ENCODE measurements around the gene RIBC1.
"Not testable (repeated sequence)": the region's sequence is repeated elsewhere in the genome, so short reads cannot be mapped to it uniquely, and the experiment has no call there.

Gene RIBC1

DNA sequence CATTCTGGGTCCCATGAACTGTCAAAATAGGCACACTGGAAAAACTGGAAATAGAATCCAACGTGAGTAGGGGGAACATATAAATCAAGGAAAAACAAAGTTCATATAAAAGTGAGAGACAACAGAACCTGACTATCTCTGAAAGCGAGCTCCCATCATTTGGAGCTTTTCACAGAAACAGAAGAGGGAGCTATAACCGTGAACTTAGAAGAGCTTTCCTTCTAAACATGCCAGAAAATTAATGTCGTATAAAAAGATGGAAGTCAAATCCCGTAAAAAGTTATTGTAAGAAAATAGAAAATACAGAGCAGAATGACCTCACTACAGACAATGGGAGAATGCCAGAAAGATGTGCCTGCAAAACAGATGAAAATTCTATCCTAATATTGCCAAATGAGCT lies 35.4 kb downstream of the RIBC1 start:
- Histone ChIP-seq H3K9me3 (ENCODE audit: insufficient read depth, low read depth, low read length) (no peaks in the 10 kb centered on the region), H3K27me3 (ENCODE audit: insufficient read depth, low read length) (no peaks in the 10 kb centered on the region), H3K4me1 (ENCODE audit: insufficient read depth, low read length) (no peaks in the 10 kb centered on the region), H3K9ac (ENCODE audit: low read depth, low read length) (no peak overlapping the region), H3K27ac (ENCODE audit: low read length) (no peak overlapping the region), H3K36me3 (ENCODE audit: insufficient read depth, low read depth, low read length) (no peaks in the 10 kb centered on the region), H3K4me3 (ENCODE audit: low read length) (no peak overlapping the region)

DNA sequence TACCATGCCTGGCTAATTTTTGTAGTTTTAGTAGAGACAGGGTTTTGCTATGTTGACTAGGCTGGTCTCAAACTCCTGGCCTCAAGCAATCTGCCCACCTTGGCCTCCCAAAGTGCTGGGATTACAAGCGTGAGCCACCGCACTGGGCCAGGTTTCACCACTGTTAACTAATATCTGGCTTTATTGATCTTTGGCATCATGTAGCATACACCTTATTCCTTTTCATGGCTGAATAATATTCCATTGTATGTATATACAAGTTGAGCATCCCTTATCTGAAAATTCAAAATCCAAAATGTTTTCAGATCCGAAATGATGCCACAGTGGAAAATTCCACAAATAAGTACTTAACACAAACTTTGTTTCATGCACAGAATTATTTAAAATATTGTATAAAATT lies 46.0 kb downstream of the RIBC1 start:
- not testable (repeated sequence) for H3K4me1 ChIP-seq (ENCODE audit: insufficient read depth, low read length)

DNA sequence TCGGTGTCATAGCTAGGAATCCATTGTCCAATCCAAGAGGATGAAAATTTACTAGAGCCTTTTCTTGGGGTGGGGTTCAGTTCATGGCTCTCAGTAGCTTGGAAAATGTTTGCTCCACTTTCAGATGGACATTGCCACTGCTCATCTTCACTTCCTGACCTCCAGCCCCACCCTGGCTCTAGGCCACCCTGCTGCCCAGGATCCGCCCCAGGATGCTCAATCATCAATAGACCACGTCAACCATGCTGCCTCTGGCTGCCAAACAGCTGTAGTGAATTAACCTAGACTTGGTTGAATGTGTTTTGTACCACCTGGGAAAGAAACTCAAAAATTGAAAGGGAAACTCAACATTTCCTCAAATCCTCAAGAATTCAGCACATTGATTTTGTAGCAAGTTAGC lies 48.7 kb downstream of the RIBC1 start:
- H3K36me3 ChIP-seq (ENCODE audit: insufficient read depth, low read depth, low read length) = no peaks in the 10 kb centered on the region
- H3K9ac ChIP-seq (ENCODE audit: low read depth, low read length) = no peak overlapping the region
- no peaks in the 10 kb centered on the region for H3K4me1 ChIP-seq (ENCODE audit: insufficient read depth, low read length)
- no peak overlapping the region for H3K27ac ChIP-seq (ENCODE audit: low read length)
- H3K27me3 ChIP-seq (ENCODE audit: insufficient read depth, low read length) = no peaks in the 10 kb centered on the region
- no peak overlapping the region for H3K4me3 ChIP-seq (ENCODE audit: low read length)
- no peaks in the 10 kb centered on the region for H3K9me3 ChIP-seq (ENCODE audit: insufficient read depth, low read depth, low read length)

More for the DNA sequence above, 46.0 kb downstream of the RIBC1 start:
- H3K27me3 ChIP-seq (ENCODE audit: insufficient read depth, low read length); H3K4me3 ChIP-seq (ENCODE audit: low read length); H3K9ac ChIP-seq (ENCODE audit: low read depth, low read length); H3K36me3 ChIP-seq (ENCODE audit: insufficient read depth, low read depth, low read length); H3K9me3 ChIP-seq (ENCODE audit: insufficient read depth, low read depth, low read length); H3K27ac ChIP-seq (ENCODE audit: low read length): not testable (repeated sequence)

DNA sequence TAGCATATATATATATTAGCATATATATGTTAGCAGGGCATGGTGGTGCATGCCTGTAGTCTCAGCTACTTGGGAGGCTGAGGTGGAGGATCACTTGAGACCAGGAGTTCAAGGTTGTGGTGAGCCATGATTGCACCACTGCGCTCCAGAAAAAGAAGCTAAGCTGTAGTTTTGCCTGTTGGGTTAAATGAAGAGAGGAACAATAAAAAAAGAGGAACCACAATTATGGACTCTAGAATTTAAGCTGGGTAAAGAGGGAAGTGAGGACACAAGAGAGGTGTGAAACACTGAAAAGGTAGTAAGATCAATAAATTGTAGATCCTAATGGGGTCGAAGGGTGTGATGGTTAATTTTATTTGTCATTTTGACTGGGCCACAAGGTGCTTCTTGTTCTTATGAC lies 52.0 kb downstream of the RIBC1 start:
- H3K9me3 ChIP-seq (ENCODE audit: insufficient read depth, low read depth, low read length) = no peaks in the 10 kb centered on the region
- no peaks in the 10 kb centered on the region for H3K4me1 ChIP-seq (ENCODE audit: insufficient read depth, low read length)
- no peaks in the 10 kb centered on the region for H3K36me3 ChIP-seq (ENCODE audit: insufficient read depth, low read depth, low read length)
- H3K27me3 ChIP-seq (ENCODE audit: insufficient read depth, low read length) = no peaks in the 10 kb centered on the region
- no peak overlapping the region for H3K27ac ChIP-seq (ENCODE audit: low read length)
- no peak overlapping the region for H3K4me3 ChIP-seq (ENCODE audit: low read length)
- H3K9ac ChIP-seq (ENCODE audit: low read depth, low read length) = no peak overlapping the region

DNA sequence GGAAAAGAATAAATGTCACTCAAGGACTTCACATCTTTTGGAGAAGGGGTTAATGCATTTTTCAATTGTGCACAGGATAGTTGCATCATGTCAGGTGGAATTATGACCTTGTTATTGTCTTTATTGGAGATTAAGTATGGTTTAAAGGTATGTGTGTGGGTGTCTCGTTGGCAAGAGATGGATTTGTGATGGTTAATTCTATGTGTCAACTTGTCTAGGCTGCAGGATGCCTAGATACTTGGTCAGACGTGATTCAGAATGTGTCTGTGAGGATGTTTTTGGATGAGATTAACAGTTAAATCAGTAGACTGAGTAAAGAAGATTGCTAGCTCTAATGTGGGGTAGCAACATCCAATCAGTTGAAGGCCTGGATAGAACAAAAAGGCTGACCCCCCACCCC lies 53.7 kb downstream of the RIBC1 start:
- Histone ChIP-seq H3K4me3 (ENCODE audit: low read length) (no peak overlapping the region), H3K27ac (ENCODE audit: low read length) (no peak overlapping the region), H3K36me3 (ENCODE audit: insufficient read depth, low read depth, low read length) (no peaks in the 10 kb centered on the region), H3K9ac (ENCODE audit: low read depth, low read length) (no peak overlapping the region), H3K4me1 (ENCODE audit: insufficient read depth, low read length) (no peaks in the 10 kb centered on the region), H3K27me3 (ENCODE audit: insufficient read depth, low read length) (no peaks in the 10 kb centered on the region; the same call in 1 of the 2 replicates), H3K9me3 (ENCODE audit: insufficient read depth, low read depth, low read length) (no peaks in the 10 kb centered on the region)

DNA sequence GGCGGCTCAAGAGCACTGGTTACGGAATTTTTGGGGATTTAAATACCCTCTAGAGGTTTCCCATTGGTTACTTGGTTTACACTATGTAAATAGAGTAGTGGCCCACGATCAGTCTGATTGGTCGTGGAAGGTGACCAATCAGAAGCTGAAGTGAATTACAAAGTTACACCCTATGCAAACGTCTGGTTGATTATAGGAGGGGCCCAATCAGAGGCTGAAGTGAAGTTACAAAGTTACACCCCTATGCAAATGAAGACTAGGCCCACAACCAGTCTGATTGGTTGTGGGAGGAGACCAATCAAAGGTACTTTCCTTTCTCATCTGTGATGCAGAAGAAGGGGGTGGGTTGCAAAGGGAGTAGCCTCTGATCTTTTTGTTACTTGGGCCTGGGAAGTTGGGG lies 56.6 kb downstream of the RIBC1 start:
- Histone ChIP-seq H3K27me3 (ENCODE audit: insufficient read depth, low read length) (no peaks in the 10 kb centered on the region; the same call in 1 of the 2 replicates), H3K36me3 (ENCODE audit: insufficient read depth, low read depth, low read length) (no peaks in the 10 kb centered on the region), H3K27ac (ENCODE audit: low read length) (no peak overlapping the region), H3K9ac (ENCODE audit: low read depth, low read length) (no peak overlapping the region), H3K4me3 (ENCODE audit: low read length) (no peak overlapping the region), H3K4me1 (ENCODE audit: insufficient read depth, low read length) (no peaks in the 10 kb centered on the region), H3K9me3 (ENCODE audit: insufficient read depth, low read depth, low read length) (no peaks in the 10 kb centered on the region)

Data from iPS-20b (cell line).